Neuronal stem cell (in vitro differentiated cells): ENCODE data around the gene RAD54L.

Source experiments
- DNase-seq: peaks from one replicate; pipeline ENCODE4 v3.0.0-alpha.2; 2013; ENCODE audit warnings: low spot score
- H2AFZ ChIP-seq: one replicate; pipeline ENCODE4 v1.6.1; 2013; ENCODE audit warnings: mild to moderate bottlenecking, low read length, inconsistent platforms
- H2AK5ac ChIP-seq: 2 replicates; pipeline ENCODE4 v1.6.1; 2013; ENCODE audit warnings: low read depth, mild to moderate bottlenecking, inconsistent platforms, low read length, moderate library complexity, mixed read lengths
- H2BK120ac ChIP-seq: 2 replicates; pipeline ENCODE4 v1.6.1; 2013; ENCODE audit warnings: low read depth, mild to moderate bottlenecking, inconsistent platforms, low read length, moderate library complexity, mixed read lengths
- H2BK12ac ChIP-seq: one replicate; pipeline ENCODE4 v1.6.1; 2013; ENCODE audit warnings: low read length, inconsistent platforms
- H2BK15ac ChIP-seq: 2 replicates; pipeline ENCODE4 v1.6.1; 2013; ENCODE audit warnings: mild to moderate bottlenecking, low read length, inconsistent platforms, mixed read lengths
- H2BK5ac ChIP-seq: one replicate; pipeline ENCODE4 v1.6.1; 2013; ENCODE audit warnings: inconsistent platforms, mild to moderate bottlenecking, low read length, moderate library complexity
- H3K14ac ChIP-seq: one replicate; pipeline ENCODE4 v1.6.1; 2013; ENCODE audit warnings: low read length, inconsistent platforms
- H3K18ac ChIP-seq: 2 replicates; pipeline ENCODE4 v1.6.1; 2013; ENCODE audit warnings: low read length, inconsistent platforms
- H3K23ac ChIP-seq: 2 replicates; pipeline ENCODE4 v1.6.1; 2013; ENCODE audit warnings: low read depth, mild to moderate bottlenecking, mixed read lengths, low read length, inconsistent platforms; ENCODE audit not compliant: poor library complexity
- H3K27ac ChIP-seq: replicated peaks from 3 replicates; pipeline ENCODE4 v1.5.1; 2013; ENCODE audit warnings: low read length, inconsistent platforms
- H3K27me3 ChIP-seq, 3 experiments: 2 replicates each; pipeline ENCODE4 v1.6.1; 2013; ENCODE audit warnings: low read length in 3 of 3, mild to moderate bottlenecking in 2 of 3, inconsistent platforms in 1 of 3, low read depth in 1 of 3, mixed read lengths in 1 of 3, moderate library complexity in 1 of 3; ENCODE audit not compliant: control insufficient read depth in 3 of 3, insufficient read depth in 3 of 3
- H3K36me3 ChIP-seq, 2 donors: replicated peaks in 1 of 2; 2 replicates each; pipeline ENCODE4 v1.6.1; 2013; ENCODE audit warnings: low read length in 2 of 2; ENCODE audit not compliant: control insufficient read depth in 2 of 2, insufficient read depth in 2 of 2
- H3K4ac ChIP-seq: 2 replicates; pipeline ENCODE4 v1.6.1; 2013; ENCODE audit warnings: inconsistent platforms, mild to moderate bottlenecking, low read length, moderate library complexity
- H3K4me1 ChIP-seq, 2 donors: 1 replicate in 1 of 2; 2 replicates in 1 of 2; pipeline ENCODE4 v1.6.1; 2013; ENCODE audit warnings: low read length in 2 of 2, low read depth in 1 of 2; ENCODE audit not compliant: control insufficient read depth in 2 of 2, insufficient read depth in 1 of 2
- H3K4me2 ChIP-seq: one replicate; pipeline ENCODE4 v1.6.1; 2013; ENCODE audit warnings: mild to moderate bottlenecking, low read length, inconsistent platforms; ENCODE audit not compliant: insufficient read depth, poor library complexity, severe bottlenecking
- H3K4me3 ChIP-seq, 2 donors: 2 replicates each; pipeline ENCODE4 v1.5.1; 2013; ENCODE audit warnings: low read length in 2 of 2, mild to moderate bottlenecking in 2 of 2, inconsistent platforms in 1 of 2, moderate library complexity in 1 of 2
- H3K79me1 ChIP-seq: one replicate; pipeline ENCODE4 v1.6.1; 2013; ENCODE audit warnings: low read depth, mild to moderate bottlenecking, inconsistent platforms, low read length, moderate library complexity
- H3K9ac ChIP-seq: one replicate; pipeline ENCODE4 v1.6.1; 2013; ENCODE audit warnings: mild to moderate bottlenecking, low read depth, low read length, inconsistent platforms; ENCODE audit not compliant: poor library complexity
- H3K9me3 ChIP-seq, 2 donors: replicated peaks in 1 of 2; 2 replicates each; pipeline versions ENCODE3 to v1.6.1; 2013; ENCODE audit warnings: low read length in 2 of 2, mild to moderate bottlenecking in 2 of 2, inconsistent platforms in 1 of 2, low read depth in 1 of 2, mixed read lengths in 1 of 2, moderate library complexity in 1 of 2; ENCODE audit not compliant: control insufficient read depth in 2 of 2, insufficient read depth in 1 of 2
- H4K8ac ChIP-seq: one replicate; pipeline ENCODE4 v1.6.1; 2013; ENCODE audit warnings: low read depth, mild to moderate bottlenecking, inconsistent platforms, low read length, moderate library complexity
- H4K91ac ChIP-seq: one replicate; pipeline ENCODE4 v1.6.1; 2013; ENCODE audit warnings: low read length, low read depth, mild to moderate bottlenecking, inconsistent platforms; ENCODE audit not compliant: poor library complexity
- WGBS, 2 donors: extraction: QIAGEN DNeasy Blood & Tissue Kit; methylation state at CpG; one replicate each; pipeline ENCODE4 v1.1.7; 2013; ENCODE audit warnings: missing lambda C conversion rate in 2 of 2, mixed read lengths in 1 of 2; ENCODE audit not compliant: insufficient read length in 2 of 2, insufficient replicate concordance in 1 of 2; ENCODE audit errors: extremely low coverage in 2 of 2; 5-methylcytosine and 5-hydroxymethylcytosine counted together

Gene RAD54L

GRCh38 chr1:46309401-46310159 is 62.0 kb downstream of the RAD54L start:
- H3K27me3 ChIP-seq, result no peaks in the 10 kb centered on the region
- no peak overlapping the region for H3K4me3 ChIP-seq
- no peak overlapping the region for H4K8ac ChIP-seq
- no peak overlapping the region for H2BK12ac ChIP-seq
- peaks cover 2% of the 10 kb centered on the region for H3K79me1 ChIP-seq
- H3K36me3 ChIP-seq, result peaks cover 26 to 80% of the 10 kb centered on the region in 2 donors
- no peak overlapping the region for H3K27ac ChIP-seq
- no peak overlapping the region for H2AFZ ChIP-seq
- no peak overlapping the region for H4K91ac ChIP-seq
- no peak overlapping the region for H3K18ac ChIP-seq
- no CpG with 5 or more reads among the region's 16 CpGs for WGBS, 2 donors
- H2AK5ac ChIP-seq, result no peak overlapping the region
- no peak overlapping the region for H2BK5ac ChIP-seq
- H3K4ac ChIP-seq, result no peak overlapping the region
- H3K9me3 ChIP-seq, result no peaks in the 10 kb centered on the region
- no peak overlapping the region for H2BK15ac ChIP-seq
- no peak overlapping the region for H3K14ac ChIP-seq
- H3K4me2 ChIP-seq, result no peak overlapping the region
- no peak overlapping the region for H3K23ac ChIP-seq
- no peak overlapping the region for H2BK120ac ChIP-seq
- H3K4me1 ChIP-seq, result peaks cover 2% of the 10 kb centered on the region in 2 donors
- DNase-seq, result no peak
- no peak overlapping the region for H3K9ac ChIP-seq

GRCh38 chr1:46310321-46310720 is 62.8 kb downstream of the RAD54L start:
- H2AFZ ChIP-seq, result no peak overlapping the region
- no peak overlapping the region for H3K18ac ChIP-seq
- H2BK15ac ChIP-seq, result no peak overlapping the region
- no peak for DNase-seq
- H3K4ac ChIP-seq, result no peak overlapping the region
- H3K14ac ChIP-seq, result no peak overlapping the region
- H3K4me2 ChIP-seq, result no peak overlapping the region
- H2BK120ac ChIP-seq, result no peak overlapping the region
- H3K23ac ChIP-seq, result no peak overlapping the region
- no peak overlapping the region for H2BK5ac ChIP-seq
- H2BK12ac ChIP-seq, result no peak overlapping the region
- no peak overlapping the region for H4K91ac ChIP-seq
- no peak overlapping the region for H3K4me3 ChIP-seq
- no peaks in the 10 kb centered on the region for H3K4me1 ChIP-seq
- H2AK5ac ChIP-seq, result no peak overlapping the region
- no peaks in the 10 kb centered on the region for H3K27me3 ChIP-seq
- WGBS, 2 donors, result no CpG with 5 or more reads among the region's 4 CpGs
- H3K9ac ChIP-seq, result no peak overlapping the region
- no peak overlapping the region for H4K8ac ChIP-seq
- no peak overlapping the region for H3K27ac ChIP-seq
- peaks cover 2% of the 10 kb centered on the region for H3K79me1 ChIP-seq
- H3K36me3 ChIP-seq, result peaks cover 29 to 81% of the 10 kb centered on the region in 2 donors
- no peaks in the 10 kb centered on the region for H3K9me3 ChIP-seq

- no peak overlapping the region for H2AK5ac ChIP-seq
- H4K91ac ChIP-seq, result no peak overlapping the region
- no peak overlapping the region for H2AFZ ChIP-seq
- no CpG with 5 or more reads among the region's 3 CpGs for WGBS, 2 donors
- H3K36me3 ChIP-seq, result peaks cover 20 to 60% of the 10 kb centered on the region in 2 donors
- no peak overlapping the region for H2BK5ac ChIP-seq
- no peak overlapping the region for H3K18ac ChIP-seq
- no peak overlapping the region for H3K27ac ChIP-seq
- no peak overlapping the region for H2BK120ac ChIP-seq
- H3K4ac ChIP-seq, result no peak overlapping the region
- H3K4me3 ChIP-seq, result no peak overlapping the region
- no peak overlapping the region for H3K4me2 ChIP-seq
- no peak overlapping the region for H4K8ac ChIP-seq
- H3K9ac ChIP-seq, result no peak overlapping the region
- no peak overlapping the region for H2BK15ac ChIP-seq
- H2BK12ac ChIP-seq, result no peak overlapping the region
- H3K27me3 ChIP-seq, result no peaks in the 10 kb centered on the region
- DNase-seq, result no peak
- H3K79me1 ChIP-seq, result no peaks in the 10 kb centered on the region
- no peak overlapping the region for H3K14ac ChIP-seq
- no peak overlapping the region for H3K23ac ChIP-seq
- no peaks in the 10 kb centered on the region for H3K9me3 ChIP-seq
- H3K4me1 ChIP-seq, result peaks cover 0 to 3% of the 10 kb centered on the region in 2 donors
Observed at GRCh38 chr1:46315669-46316403, 68.3 kb downstream of the RAD54L start.

- H3K4ac ChIP-seq, result no peak overlapping the region
- H3K27me3 ChIP-seq, result no peaks in the 10 kb centered on the region
- no CpG with 5 or more reads among the region's 1 CpG for WGBS, 2 donors
- no peak overlapping the region for H2BK5ac ChIP-seq
- H2BK120ac ChIP-seq, result no peak overlapping the region
- no peak overlapping the region for H3K27ac ChIP-seq
- no peak overlapping the region for H3K14ac ChIP-seq
- no peak overlapping the region for H2BK12ac ChIP-seq
- no peak overlapping the region for H2AK5ac ChIP-seq
- H3K4me2 ChIP-seq, result no peak overlapping the region
- no peaks in the 10 kb centered on the region for H3K9me3 ChIP-seq
- no peak overlapping the region for H3K9ac ChIP-seq
- peaks cover 15 to 46% of the 10 kb centered on the region in 2 donors for H3K36me3 ChIP-seq
- no peak overlapping the region for H4K91ac ChIP-seq
- H2AFZ ChIP-seq, result no peak overlapping the region
- H3K4me1 ChIP-seq, result peaks cover 0 to 6% of the 10 kb centered on the region in 2 donors
- no peaks in the 10 kb centered on the region for H3K79me1 ChIP-seq
- no peak overlapping the region for H2BK15ac ChIP-seq
- no peak overlapping the region for H3K4me3 ChIP-seq
- DNase-seq, result no peak
- H4K8ac ChIP-seq, result no peak overlapping the region
- H3K23ac ChIP-seq, result no peak overlapping the region
- no peak overlapping the region for H3K18ac ChIP-seq
Observed at GRCh38 chr1:46317323-46317722, 69.8 kb downstream of the RAD54L start.
